HUES48 (cell line): ENCODE data around the gene NTMT1.
"Not testable (repeated sequence)": the region's sequence is repeated elsewhere in the genome, so short reads cannot be mapped to it uniquely, and the experiment has no call there.

Experiments used
- H3K27ac ChIP-seq: one replicate; pipeline ENCODE4 v1.7.0; 2013; ENCODE audit warnings: low read depth, low read length, inconsistent platforms
- H3K27me3 ChIP-seq: 2 replicates; pipeline ENCODE4 v1.6.1; 2013; ENCODE audit warnings: mild to moderate bottlenecking, low read length; ENCODE audit not compliant: control insufficient read depth, insufficient read depth
- H3K36me3 ChIP-seq: 2 replicates; pipeline ENCODE4 v1.6.1; 2013; ENCODE audit warnings: low read length; ENCODE audit not compliant: control insufficient read depth, insufficient read depth
- H3K4me1 ChIP-seq: 2 replicates; pipeline ENCODE4 v1.6.1; 2013; ENCODE audit warnings: mild to moderate bottlenecking, low read length; ENCODE audit not compliant: control insufficient read depth, insufficient read depth
- H3K4me3 ChIP-seq: 2 replicates; pipeline ENCODE4 v1.5.1; 2013; ENCODE audit warnings: mild to moderate bottlenecking, low read depth, low read length
- H3K9ac ChIP-seq: 2 replicates; pipeline ENCODE4 v1.6.1; 2013; ENCODE audit warnings: mild to moderate bottlenecking, low read depth, low read length, moderate library complexity
- H3K9me3 ChIP-seq: 2 replicates; pipeline ENCODE4 v1.6.1; 2013; ENCODE audit warnings: low read length; ENCODE audit not compliant: control insufficient read depth, insufficient read depth

The NTMT1 gene

GRCh38 chr9:129662239-129662638 is 36.3 kb downstream of the NTMT1 start:
- not testable (repeated sequence) for H3K4me3 ChIP-seq, H3K9me3 ChIP-seq, H3K9ac ChIP-seq, H3K4me1 ChIP-seq, H3K36me3 ChIP-seq, H3K27ac ChIP-seq
- peaks cover 21% of the 10 kb centered on the region for H3K27me3 ChIP-seq

- H3K4me3 ChIP-seq, result peak overlapping the region; percentile 61
- peaks cover 21% of the 10 kb centered on the region for H3K27me3 ChIP-seq
- no peak overlapping the region for H3K27ac ChIP-seq
- no peaks in the 10 kb centered on the region for H3K9me3 ChIP-seq
- H3K4me1 ChIP-seq, result peaks cover 7% of the 10 kb centered on the region; the same call in 1 of the 2 replicates
- H3K9ac ChIP-seq, result no peak overlapping the region
- no peaks in the 10 kb centered on the region for H3K36me3 ChIP-seq
These were observed 38.9 kb downstream of the NTMT1 start for GRCh38 chr9:129664746-129665388.

GRCh38 chr9:129665389-129665775 is 39.4 kb downstream of the NTMT1 start, which contains the start of gene PRRX2:
TSS of gene PRRX2 (plus strand) at chr9:129665647. CDS start at chr9:129665868, 221 bp downstream.
- Histone ChIP-seq H3K36me3 (no peaks in the 10 kb centered on the region), H3K9me3 (no peaks in the 10 kb centered on the region), H3K9ac (no peak within 1 kb of the TSS), H3K27ac (no peak within 1 kb of the TSS), H3K4me3 (peak within 1 kb of the TSS; percentile 61), H3K4me1 (peaks cover 7% of the 10 kb centered on the region; the same call in 1 of the 2 replicates), H3K27me3 (peaks cover 21% of the 10 kb centered on the region)

- Histone ChIP-seq H3K36me3 (no peaks in the 10 kb centered on the region), H3K4me1 (peaks cover 7% of the 10 kb centered on the region; the same call in 1 of the 2 replicates), H3K27ac (no peak overlapping the region), H3K27me3 (peaks cover 21% of the 10 kb centered on the region), H3K9me3 (no peaks in the 10 kb centered on the region), H3K4me3 (peak overlapping the region; percentile 61), H3K9ac (no peak overlapping the region)
These were observed 40.0 kb downstream of the NTMT1 start for GRCh38 chr9:129665814-129666520.

GRCh38 chr9:129666575-129666974 is 40.6 kb downstream of the NTMT1 start:
- Histone ChIP-seq H3K9me3 (no peaks in the 10 kb centered on the region), H3K36me3 (no peaks in the 10 kb centered on the region), H3K27me3 (peaks cover 21% of the 10 kb centered on the region), H3K4me3 (peak overlapping the region; percentile 61; the same call in 1 of the 2 replicates), H3K9ac (no peak overlapping the region), H3K27ac (no peak overlapping the region), H3K4me1 (peaks cover 7% of the 10 kb centered on the region; the same call in 1 of the 2 replicates)

- no peak overlapping the region for H3K9ac ChIP-seq
- H3K4me3 ChIP-seq, result no peak overlapping the region
- H3K27ac ChIP-seq, result no peak overlapping the region
- H3K4me1 ChIP-seq, result peaks cover 7% of the 10 kb centered on the region; the same call in 1 of the 2 replicates
- H3K27me3 ChIP-seq, result peaks cover 21% of the 10 kb centered on the region
- H3K9me3 ChIP-seq, result no peaks in the 10 kb centered on the region
- H3K36me3 ChIP-seq, result no peaks in the 10 kb centered on the region
These were observed 41.4 kb downstream of the NTMT1 start for GRCh38 chr9:129667378-129667777.

- H3K36me3 ChIP-seq, result no peaks in the 10 kb centered on the region
- H3K9ac ChIP-seq, result no peak overlapping the region
- H3K27ac ChIP-seq, result no peak overlapping the region
- peaks cover 7% of the 10 kb centered on the region; the same call in 1 of the 2 replicates for H3K4me1 ChIP-seq
- H3K4me3 ChIP-seq, result no peak overlapping the region
- no peaks in the 10 kb centered on the region for H3K9me3 ChIP-seq
- peaks cover 18% of the 10 kb centered on the region for H3K27me3 ChIP-seq
These were observed 41.9 kb downstream of the NTMT1 start for GRCh38 chr9:129667850-129668249.

- Histone ChIP-seq H3K9me3 (no peaks in the 10 kb centered on the region), H3K27me3 (peaks cover 17% of the 10 kb centered on the region), H3K4me1 (0 out of 2 replicates have a peak, but pooled peaks cover 7% of the 10 kb centered on the region), H3K36me3 (no peaks in the 10 kb centered on the region), H3K4me3 (no peak overlapping the region), H3K27ac (no peak overlapping the region), H3K9ac (no peak overlapping the region)
These were observed 43.3 kb downstream of the NTMT1 start for GRCh38 chr9:129669141-129669718.

GRCh38 chr9:129669946-129670345 is 44.0 kb downstream of the NTMT1 start:
- Histone ChIP-seq H3K9me3 (no peaks in the 10 kb centered on the region), H3K4me1 (0 out of 2 replicates have a peak, but pooled peaks cover 4% of the 10 kb centered on the region), H3K27ac (no peak overlapping the region), H3K4me3 (no peak overlapping the region), H3K9ac (no peak overlapping the region), H3K36me3 (no peaks in the 10 kb centered on the region), H3K27me3 (peaks cover 12% of the 10 kb centered on the region)

GRCh38 chr9:129671065-129671464 is 45.1 kb downstream of the NTMT1 start:
- no peaks in the 10 kb centered on the region for H3K36me3 ChIP-seq
- H3K4me1 ChIP-seq, result 0 out of 2 replicates have a peak, but pooled peaks cover 4% of the 10 kb centered on the region
- H3K4me3 ChIP-seq, result no peak overlapping the region
- no peak overlapping the region for H3K9ac ChIP-seq
- no peaks in the 10 kb centered on the region for H3K9me3 ChIP-seq
- H3K27me3 ChIP-seq, result peaks cover 5% of the 10 kb centered on the region; the same call in 1 of the 2 replicates
- H3K27ac ChIP-seq, result no peak overlapping the region

- H3K27ac ChIP-seq, result no peak overlapping the region
- 0 out of 2 replicates have a peak, but pooled peaks cover 3% of the 10 kb centered on the region for H3K27me3 ChIP-seq
- no peaks in the 10 kb centered on the region for H3K36me3 ChIP-seq
These were observed 45.6 kb downstream of the NTMT1 start for GRCh38 chr9:129671519-129671918.

More at GRCh38 chr9:129671519-129671918, 45.6 kb downstream of the NTMT1 start:
- H3K4me3 ChIP-seq, result no peak overlapping the region
- 0 out of 2 replicates have a peak, but pooled peaks cover 4% of the 10 kb centered on the region for H3K4me1 ChIP-seq
- H3K9me3 ChIP-seq, result no peaks in the 10 kb centered on the region
- no peak overlapping the region for H3K9ac ChIP-seq
